ENCODE data around the gene ICAM5. TPM values are rescaled to one million over a fixed set of nuclear protein-coding genes. Genes with fewer than 3 reads are reported as not detected.
A peak's percentile ranks its signal among the peaks of the same experiment; 100 is the strongest.
"Not testable (repeated sequence)": the region's sequence is repeated elsewhere in the genome, so short reads cannot be mapped to it uniquely, and the experiment has no call there.

ICAM5 gene
- total and polyA plus RNA-seq, 5 experiments from 2014 or later: not detected

DNA sequence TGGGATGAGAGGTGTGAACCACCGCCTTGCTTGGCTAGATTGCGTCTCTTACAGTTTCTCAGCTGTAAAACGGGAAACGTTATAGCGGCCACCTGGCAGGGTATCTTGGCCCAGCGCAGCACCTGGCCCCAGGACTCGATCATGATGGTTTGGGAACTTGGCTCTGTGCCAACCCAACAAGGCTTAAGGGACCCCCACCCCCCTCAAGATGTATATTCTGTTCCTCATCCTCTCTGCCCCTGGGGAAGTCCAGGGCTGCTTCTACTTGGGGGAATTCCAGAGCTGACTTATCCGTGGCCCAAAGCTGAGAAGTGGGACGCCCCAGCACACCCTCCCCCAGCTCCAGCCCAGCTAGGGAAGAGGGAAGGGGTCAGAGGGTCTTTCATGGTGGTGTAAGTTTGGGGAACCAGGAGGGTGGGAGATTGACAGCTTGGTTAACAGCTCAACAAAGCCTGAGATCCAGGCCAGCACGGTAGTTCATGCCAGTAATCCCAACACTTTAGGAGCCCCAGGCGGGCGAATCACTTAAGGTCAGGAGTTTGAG is 18.1 kb upstream of the ICAM5 start:
- no peak for ATAC-seq
- Mint-ChIP-seq H3K9me3 (no peaks in the 10 kb centered on the region), H3K27me3 (no peaks in the 10 kb centered on the region), H3K27ac (peak overlapping the region; percentile 75 to 92 (median 88)), H3K4me3 (peak overlapping the region; percentile 76 to 88 (median 84)), H3K36me3 (peaks cover 0 to 13% (median 0%) of the 10 kb centered on the region in 3 donors), H3K4me1 (peaks cover 6 to 30% (median 25%) of the 10 kb centered on the region in 4 donors)
- DNase-seq: peak in 1 of 10 donors; percentile 42
- POLR2A ChIA-PET: interaction anchor here (0.7 to 3.8 kb wide), 13 partner anchors 9 to 165 kb away, joined by 3 to 52 read pairs (median 6); partner anchors contain the start of genes ICAM5, MRPL4, PPAN and RAVER1

- peak overlapping the region in 6 of 10 donors; percentile 39 to 81 (median 70) for H3K27ac Mint-ChIP-seq
- no peak for ATAC-seq
- H3K4me3 Mint-ChIP-seq: peak overlapping the region in 2 of 10 donors; percentile 17 to 36
- POLR2A ChIA-PET: no interaction called here
- H3K36me3 Mint-ChIP-seq: peaks cover 0 to 26% (median 3%) of the 10 kb centered on the region in 3 donors
- DNase-seq: no peak
- no peaks in the 10 kb centered on the region for H3K9me3 Mint-ChIP-seq
- H3K4me1 Mint-ChIP-seq: peaks cover 6 to 33% (median 26%) of the 10 kb centered on the region in 4 donors
- H3K27me3 Mint-ChIP-seq: no peaks in the 10 kb centered on the region
Measured at GRCh38 chr19:10274589-10274988, 15.2 kb upstream of the ICAM5 start.

DNA sequence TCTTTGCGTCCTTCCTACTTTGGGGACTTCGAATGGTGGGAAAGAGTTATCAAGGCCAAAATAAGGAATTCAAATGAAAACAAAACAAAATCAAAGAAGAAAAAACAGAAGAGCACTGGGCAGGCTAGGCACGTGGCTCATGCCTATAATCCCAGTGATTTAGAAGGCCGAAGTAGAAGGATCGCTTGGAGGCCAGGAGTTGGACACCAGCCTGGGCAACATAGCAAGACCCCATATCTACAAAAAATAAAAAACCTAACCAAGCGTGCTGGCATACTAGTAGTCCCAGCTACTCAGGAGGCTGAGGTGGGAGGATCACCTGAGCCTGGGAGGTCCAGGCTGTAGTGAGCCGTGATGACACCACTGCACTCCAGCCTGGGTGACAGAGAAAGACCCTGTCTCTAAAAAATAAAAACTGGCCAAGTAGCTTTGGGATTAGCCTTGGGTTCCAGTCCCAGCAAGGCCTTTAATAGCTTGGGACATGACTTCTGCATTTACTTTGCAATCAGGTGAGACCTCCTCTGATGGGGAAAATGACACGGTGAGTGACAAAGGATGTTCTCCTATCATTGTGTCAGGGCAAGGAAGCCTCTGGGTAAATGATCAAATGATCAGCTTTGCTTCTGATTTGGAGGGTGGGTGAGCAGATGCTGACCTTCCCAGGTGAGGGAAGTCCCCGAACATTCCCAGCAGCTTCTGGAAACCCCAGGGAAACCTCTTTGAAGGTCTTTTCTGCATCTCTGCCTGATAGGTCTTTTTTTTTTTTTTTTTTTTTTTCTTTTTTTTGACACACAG is 11.8 kb upstream of the ICAM5 start:
- Mint-ChIP-seq H3K27ac (peak overlapping the region in 4 of 10 donors; percentile 15 to 70 (median 51)), H3K4me3 (no peak overlapping the region), H3K4me1 (peaks cover 6 to 17% (median 15%) of the 10 kb centered on the region in 4 donors), H3K36me3 (peaks cover 0 to 39% (median 3%) of the 10 kb centered on the region in 3 donors), H3K9me3 (no peaks in the 10 kb centered on the region), H3K27me3 (no peaks in the 10 kb centered on the region)
- DNase-seq (no peak), ATAC-seq (no peak)
- POLR2A ChIA-PET: no interaction called here

- ATAC-seq: no peak
- no peaks in the 10 kb centered on the region for H3K9me3 Mint-ChIP-seq
- H3K4me1 Mint-ChIP-seq: peaks cover 6 to 16% (median 14%) of the 10 kb centered on the region in 4 donors
- no peak overlapping the region for H3K4me3 Mint-ChIP-seq
- H3K27me3 Mint-ChIP-seq: no peaks in the 10 kb centered on the region
- DNase-seq: no peak
- POLR2A ChIA-PET: interaction anchor here (0.6 kb wide), 1 partner anchor 77 kb away, joined by 4 read pairs; no protein-coding TSS in a partner anchor
- H3K27ac Mint-ChIP-seq: peak overlapping the region in 2 of 10 donors; percentile 22 to 70
- H3K36me3 Mint-ChIP-seq: peaks cover 0 to 47% (median 4%) of the 10 kb centered on the region in 3 donors
Measured at GRCh38 chr19:10278935-10279334, 10.8 kb upstream of the ICAM5 start.

DNA sequence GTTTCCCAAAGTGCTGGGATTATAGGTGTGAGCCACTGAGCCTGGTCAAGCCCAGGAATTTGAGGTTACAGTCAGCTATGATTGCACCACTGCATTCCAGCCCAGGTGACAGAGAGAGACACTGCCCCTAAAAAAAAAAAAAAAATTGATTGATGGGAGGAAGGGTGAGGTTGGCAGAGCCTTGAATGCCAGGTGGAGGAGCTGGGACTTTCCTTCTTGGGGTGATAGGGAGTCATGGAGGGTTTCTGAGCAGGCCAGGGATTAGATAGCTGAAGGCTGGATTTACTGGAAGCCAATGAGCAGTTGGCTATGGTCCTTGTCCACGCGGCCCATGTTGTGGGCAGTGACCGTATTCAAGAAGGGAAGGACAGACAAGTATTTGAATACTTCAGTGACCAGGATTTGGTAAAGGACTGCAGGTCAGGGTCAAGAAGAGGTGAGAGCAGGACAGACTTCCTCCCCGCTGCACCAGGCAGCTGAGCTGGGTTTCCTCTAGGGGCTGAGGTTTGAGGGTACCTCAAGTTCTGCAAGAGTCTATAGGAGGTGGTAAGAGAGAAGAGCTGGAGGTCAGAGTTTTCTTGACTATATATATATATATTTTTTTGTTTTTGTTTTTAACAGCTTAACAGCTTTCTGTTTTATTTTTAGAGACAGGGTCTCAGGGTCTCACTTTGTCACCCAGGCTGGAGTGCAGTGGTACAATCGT is 9.9 kb upstream of the ICAM5 start:
- DNase-seq (no peak), ATAC-seq (no peak)
- H3K27ac Mint-ChIP-seq: peak overlapping the region in 9 of 10 donors; percentile 14 to 81 (median 68)
- POLR2A ChIA-PET: interaction anchor here (0.6 to 1.3 kb wide), 3 partner anchors 9 to 686 kb away, joined by 3 to 6 read pairs (median 4); partner anchors contain the start of genes ICAM1 and ICAM5
- H3K27me3 Mint-ChIP-seq: no peaks in the 10 kb centered on the region
- peaks cover 4 to 16% (median 12%) of the 10 kb centered on the region in 4 donors for H3K4me1 Mint-ChIP-seq
- H3K4me3 Mint-ChIP-seq: peak overlapping the region in 3 of 10 donors; percentile 21 to 49 (median 35)
- H3K36me3 Mint-ChIP-seq: peaks cover under 1 to 49% (median 9%) of the 10 kb centered on the region in 3 donors
- H3K9me3 Mint-ChIP-seq: no peaks in the 10 kb centered on the region

DNA sequence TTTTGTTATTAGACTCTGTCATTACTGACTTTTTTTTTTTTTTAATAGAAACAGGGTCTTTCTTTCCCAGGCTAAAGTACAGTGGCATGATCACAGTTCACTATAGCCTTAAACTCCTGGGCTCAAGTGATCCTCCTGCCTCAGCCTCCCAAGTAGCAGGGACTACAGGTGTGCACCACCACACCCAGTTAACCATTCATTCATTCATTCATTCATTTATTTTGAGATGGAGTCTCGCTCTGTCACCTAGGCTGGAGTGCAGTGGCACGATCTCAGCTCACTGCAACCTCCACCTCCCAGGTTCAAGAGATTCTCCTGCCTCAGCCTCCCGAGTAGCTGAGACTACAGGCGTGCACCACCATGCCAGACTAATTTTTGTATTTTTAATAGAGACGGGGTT is 7.7 kb upstream of the ICAM5 start:
- peaks cover 12 to 36% (median 17%) of the 10 kb centered on the region in 4 donors for H3K4me1 Mint-ChIP-seq
- ATAC-seq, H3K4me3 Mint-ChIP-seq, H3K27me3 Mint-ChIP-seq, H3K9me3 Mint-ChIP-seq, DNase-seq, POLR2A ChIA-PET, H3K27ac Mint-ChIP-seq: not testable (repeated sequence)
- peaks cover 9 to 47% (median 13%) of the 10 kb centered on the region in 3 donors for H3K36me3 Mint-ChIP-seq

DNA sequence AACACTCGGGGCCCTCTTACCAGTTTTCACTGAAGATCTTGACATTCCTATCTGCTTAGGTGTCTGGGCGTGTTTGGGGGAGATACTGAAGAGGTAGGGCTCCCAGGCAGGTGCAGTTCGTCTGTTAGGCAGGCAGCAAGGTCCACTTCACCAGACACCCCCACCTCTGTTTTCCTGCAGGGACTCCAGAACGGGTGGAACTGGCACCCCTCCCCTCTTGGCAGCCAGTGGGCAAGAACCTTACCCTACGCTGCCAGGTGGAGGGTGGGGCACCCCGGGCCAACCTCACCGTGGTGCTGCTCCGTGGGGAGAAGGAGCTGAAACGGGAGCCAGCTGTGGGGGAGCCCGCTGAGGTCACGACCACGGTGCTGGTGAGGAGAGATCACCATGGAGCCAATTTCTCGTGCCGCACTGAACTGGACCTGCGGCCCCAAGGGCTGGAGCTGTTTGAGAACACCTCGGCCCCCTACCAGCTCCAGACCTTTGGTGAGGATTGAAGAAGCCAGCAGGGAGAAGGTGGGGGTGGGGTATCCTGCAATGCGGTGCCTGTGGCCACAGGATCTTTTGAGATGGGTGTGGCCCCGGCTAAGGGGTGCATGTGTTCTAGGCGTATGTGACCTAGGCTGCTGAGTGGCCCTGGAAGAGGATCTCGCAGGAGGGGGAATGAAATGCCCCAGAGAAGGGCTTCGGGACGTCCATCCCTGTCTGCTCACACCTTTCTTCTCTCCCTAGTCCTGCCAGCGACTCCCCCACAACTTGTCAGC is 6.3 kb upstream of the ICAM5 start:
- DNase-seq: no peak
- H3K36me3 Mint-ChIP-seq: peaks cover 9 to 42% (median 10%) of the 10 kb centered on the region in 3 donors

DNA sequence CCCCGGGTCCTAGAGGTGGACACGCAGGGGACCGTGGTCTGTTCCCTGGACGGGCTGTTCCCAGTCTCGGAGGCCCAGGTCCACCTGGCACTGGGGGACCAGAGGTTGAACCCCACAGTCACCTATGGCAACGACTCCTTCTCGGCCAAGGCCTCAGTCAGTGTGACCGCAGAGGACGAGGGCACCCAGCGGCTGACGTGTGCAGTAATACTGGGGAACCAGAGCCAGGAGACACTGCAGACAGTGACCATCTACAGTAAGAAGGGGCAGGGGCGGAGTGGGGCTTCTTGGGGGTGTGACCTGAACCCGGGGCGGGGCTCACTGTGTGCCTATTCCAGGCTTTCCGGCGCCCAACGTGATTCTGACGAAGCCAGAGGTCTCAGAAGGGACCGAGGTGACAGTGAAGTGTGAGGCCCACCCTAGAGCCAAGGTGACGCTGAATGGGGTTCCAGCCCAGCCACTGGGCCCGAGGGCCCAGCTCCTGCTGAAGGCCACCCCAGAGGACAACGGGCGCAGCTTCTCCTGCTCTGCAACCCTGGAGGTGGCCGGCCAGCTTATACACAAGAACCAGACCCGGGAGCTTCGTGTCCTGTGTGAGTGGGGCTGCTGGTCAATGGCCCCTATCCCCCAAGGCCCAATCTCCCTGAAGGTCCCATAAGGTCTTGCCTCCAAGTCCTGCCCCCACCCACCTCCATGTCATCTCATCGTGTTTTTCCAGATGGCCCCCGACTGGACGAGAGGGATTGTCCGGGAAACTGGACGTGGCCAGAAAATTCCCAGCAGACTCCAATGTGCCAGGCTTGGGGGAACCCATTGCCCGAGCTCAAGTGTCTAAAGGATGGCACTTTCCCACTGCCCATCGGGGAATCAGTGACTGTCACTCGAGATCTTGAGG is 5.4 kb upstream of the ICAM5 start:
- POLR2A ChIA-PET: no interaction called here
- Mint-ChIP-seq H3K4me3 (no peak overlapping the region), H3K9me3 (no peaks in the 10 kb centered on the region), H3K27me3 (peaks cover 2 to 19% (median 10%) of the 10 kb centered on the region in 5 donors), H3K36me3 (peaks cover 9 to 38% (median 10%) of the 10 kb centered on the region in 3 donors), H3K27ac (no peak overlapping the region), H3K4me1 (peaks cover 20 to 52% (median 35%) of the 10 kb centered on the region in 4 donors)
- ATAC-seq (no peak), DNase-seq (no peak)

More for the DNA sequence above, 6.3 kb upstream of the ICAM5 start:
- Mint-ChIP-seq H3K4me3 (no peak overlapping the region), H3K27ac (no peak overlapping the region), H3K27me3 (peaks cover 2 to 11% (median 5%) of the 10 kb centered on the region in 5 donors), H3K4me1 (peaks cover 15 to 48% (median 30%) of the 10 kb centered on the region in 4 donors), H3K9me3 (no peaks in the 10 kb centered on the region)
- ATAC-seq: no peak
- POLR2A ChIA-PET: interaction anchor here (1.1 kb wide), 1 partner anchor 105 kb away, joined by 3 read pairs; no protein-coding TSS in a partner anchor

DNA sequence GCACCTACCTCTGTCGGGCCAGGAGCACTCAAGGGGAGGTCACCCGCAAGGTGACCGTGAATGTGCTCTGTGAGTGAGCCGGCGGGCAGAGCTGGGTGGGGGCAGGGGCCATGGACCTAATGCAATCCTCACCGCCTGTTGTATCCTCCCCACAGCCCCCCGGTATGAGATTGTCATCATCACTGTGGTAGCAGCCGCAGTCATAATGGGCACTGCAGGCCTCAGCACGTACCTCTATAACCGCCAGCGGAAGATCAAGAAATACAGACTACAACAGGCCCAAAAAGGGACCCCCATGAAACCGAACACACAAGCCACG is 4.8 kb upstream of the ICAM5 start:
- Mint-ChIP-seq H3K27ac (no peak overlapping the region), H3K4me3 (no peak overlapping the region), H3K36me3 (peaks cover 9 to 34% (median 10%) of the 10 kb centered on the region in 3 donors), H3K27me3 (peaks cover 2 to 21% (median 10%) of the 10 kb centered on the region in 5 donors), H3K4me1 (peaks cover 17 to 49% (median 32%) of the 10 kb centered on the region in 4 donors), H3K9me3 (no peaks in the 10 kb centered on the region)
- ATAC-seq: no peak
- POLR2A ChIA-PET: no interaction called here
- DNase-seq: no peak

DNA sequence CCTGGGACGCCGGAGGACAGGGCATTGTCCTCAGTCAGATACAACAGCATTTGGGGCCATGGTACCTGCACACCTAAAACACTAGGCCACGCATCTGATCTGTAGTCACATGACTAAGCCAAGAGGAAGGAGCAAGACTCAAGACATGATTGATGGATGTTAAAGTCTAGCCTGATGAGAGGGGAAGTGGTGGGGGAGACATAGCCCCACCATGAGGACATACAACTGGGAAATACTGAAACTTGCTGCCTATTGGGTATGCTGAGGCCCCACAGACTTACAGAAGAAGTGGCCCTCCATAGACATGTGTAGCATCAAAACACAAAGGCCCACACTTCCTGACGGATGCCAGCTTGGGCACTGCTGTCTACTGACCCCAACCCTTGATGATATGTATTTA is 4.4 kb upstream of the ICAM5 start:
- POLR2A ChIA-PET: interaction anchor here (0.6 to 1.6 kb wide), 3 partner anchors 15 to 702 kb away, joined by 3 to 5 read pairs (median 4); partner anchors contain the start of genes ICAM1 and TYK2
- Mint-ChIP-seq H3K4me1 (peaks cover 18 to 50% (median 34%) of the 10 kb centered on the region in 4 donors), H3K27me3 (peaks cover 2 to 25% (median 14%) of the 10 kb centered on the region in 5 donors), H3K36me3 (peaks cover 9 to 33% (median 10%) of the 10 kb centered on the region in 3 donors), H3K4me3 (no peak overlapping the region), H3K9me3 (no peaks in the 10 kb centered on the region), H3K27ac (peak overlapping the region in 1 of 10 donors; percentile 26)
- DNase-seq: no peak
- ATAC-seq: no peak

All from naive thymus-derived CD8-positive, alpha-beta T cell (primary cell).